HepG2 (cell line): ENCODE results near the gene C1orf159. TPM values are rescaled to one million over a fixed set of nuclear protein-coding genes. Genes with fewer than 3 reads are reported as not detected.
A peak's percentile ranks its signal among the peaks of the same experiment; 100 is the strongest.

Experiments used
- ATAC-seq: fragments of 200-7000 bp; cut with Tn5 transposase; 3 replicates; pipeline ENCODE4 v1.9.1; 2020; ENCODE audit warnings: mild to moderate bottlenecking, moderate library complexity
- BruUV-seq: library from RNA; stranded (reverse); fragments of 400-500 nt; replicated peaks from 2 replicates; lab custom pipeline; 2021; lab: Mats Ljungman, UMichigan
- CTCF ChIA-PET: fragments of 300-600 bp; formaldehyde crosslinking; extraction: SDS; loops from one replicate; lab custom pipeline; 2021; ENCODE audit warnings: low total read pairs, inconsistent platforms, low intra/inter-chr PET ratio; lab: Yijun Ruan, JAX
- POLR2A ChIA-PET: fragments of 350-600 bp; sonication (Branson Sonifier 250); formaldehyde crosslinking; loops from one replicate; lab custom pipeline; 2020; ENCODE audit warnings: antibody characterized with exemption, inconsistent platforms; lab: Yijun Ruan, JAX
- DNase-seq: peaks from one replicate; pipeline ENCODE4 v3.0.0-alpha.2; 2015; ENCODE audit warnings: low spot score
- FAIRE-seq: peaks from 3 replicates; lab custom pipeline; 2011; peaks lifted over from hg19 to GRCh38; lab: Jason Lieb, UNC
- H2AFZ ChIP-seq: one replicate; pipeline ENCODE4 v1.6.1; 2011; ENCODE audit warnings: low read length, inconsistent platforms
- H3K27ac ChIP-seq: fragments of 300-600 bp; 3 replicates; pipeline ENCODE4 v1.8.0; 2011; ENCODE audit warnings: mixed run types, mild to moderate bottlenecking, mixed read lengths, low read length, inconsistent platforms; ENCODE audit not compliant: insufficient read depth; ENCODE audit errors: extremely low read length
- H3K27me3 ChIP-seq, 2 experiments: fragments of 200-600 bp in 1 of 2; 2 replicates in 1 of 2; 3 replicates in 1 of 2; pipeline versions ENCODE4 v1.6.0 to v1.8.0; 2011; ENCODE audit warnings: low read length in 2 of 2, mild to moderate bottlenecking in 2 of 2, moderate library complexity in 2 of 2, inconsistent platforms in 1 of 2; ENCODE audit not compliant: insufficient read depth in 2 of 2, control insufficient read depth in 1 of 2
- H3K36me3 ChIP-seq, 2 experiments: fragments of 200-600 bp in 1 of 2; replicated peaks in 1 of 2; 2 replicates in 1 of 2; 3 replicates in 1 of 2; pipeline versions ENCODE4 v1.5.1 to v1.8.0; 2011; ENCODE audit warnings: low read length in 2 of 2, inconsistent platforms in 1 of 2; ENCODE audit not compliant: insufficient read depth in 2 of 2, control insufficient read depth in 1 of 2
- H3K4me1 ChIP-seq: 2 replicates; pipeline ENCODE4 v1.5.1; 2012; ENCODE audit warnings: low read length, inconsistent platforms; ENCODE audit not compliant: insufficient read depth
- H3K4me2 ChIP-seq: 2 replicates; pipeline ENCODE4 v1.6.0; 2011; ENCODE audit warnings: low read depth, low read length, inconsistent platforms
- H3K4me3 ChIP-seq, 3 experiments: fragments of 200-600 bp in 1 of 3; sonication (generic), shearing (Covaris generic) in 1 of 3; replicated peaks in 1 of 3; 2 replicates each; pipeline ENCODE4 v1.5.1; 2011 to 2016; ENCODE audit warnings: low read length in 3 of 3, inconsistent platforms in 2 of 3, low read depth in 2 of 3, mild to moderate bottlenecking in 2 of 3, control low read depth in 1 of 3, mixed read lengths in 1 of 3; ENCODE audit not compliant: insufficient read depth in 1 of 3
- H3K79me2 ChIP-seq: one replicate; pipeline ENCODE4 v1.6.1; 2011; ENCODE audit warnings: low read length, inconsistent platforms; ENCODE audit not compliant: insufficient read depth
- H3K9ac ChIP-seq: 2 replicates; pipeline ENCODE4 v1.6.0; 2011; ENCODE audit warnings: mild to moderate bottlenecking, low read depth, low read length, inconsistent platforms; ENCODE audit not compliant: insufficient read depth
- H3K9me3 ChIP-seq: 2 replicates; pipeline ENCODE4 v1.5.1; 2012; ENCODE audit warnings: mild to moderate bottlenecking, low read length
- H4K20me1 ChIP-seq: 2 replicates; pipeline ENCODE4 v1.6.0; 2011; ENCODE audit warnings: inconsistent platforms, mild to moderate bottlenecking, low read length, moderate library complexity; ENCODE audit not compliant: insufficient read depth
- AFF4 ChIP-seq: sonication (generic); formaldehyde crosslinking; IDR thresholded peaks from 2 replicates; pipeline ENCODE4 v1.4.0; 2020; ENCODE audit warnings: missing genetic modification reagents
- AGO2 ChIP-seq: fragments of 200-400 bp; formaldehyde crosslinking; optimal IDR thresholded peaks from 2 replicates; pipeline ENCODE3; 2017; ENCODE audit warnings: mild to moderate bottlenecking, low read depth, low read length, moderate library complexity
- CBX2 ChIP-seq, 2 experiments: fragments of 200-600 bp in 1 of 2; sonication (generic); formaldehyde crosslinking in 1 of 2; IDR thresholded peaks; 2 replicates each; pipeline versions ENCODE4 v1.7.0 to v1.8.1; 2018 to 2022; ENCODE audit warnings: low read depth in 2 of 2, low read length in 1 of 2, mild to moderate bottlenecking in 1 of 2, missing genetic modification reagents in 1 of 2
- EED ChIP-seq: sonication (generic); formaldehyde crosslinking; IDR thresholded peaks from 2 replicates; pipeline ENCODE4 v1.5.0; 2020; ENCODE audit warnings: mild to moderate bottlenecking, missing genetic modification reagents
- HNRNPLL ChIP-seq: fragments of 200-400 bp; formaldehyde crosslinking; IDR thresholded peaks from 2 replicates; pipeline ENCODE4 v1.6.1; 2017; ENCODE audit warnings: mild to moderate bottlenecking, low read depth, low read length; ENCODE audit not compliant: poor library complexity, severe bottlenecking
- NCOA5 ChIP-seq: sonication (generic); formaldehyde crosslinking; IDR thresholded peaks from 2 replicates; pipeline ENCODE4 v1.4.0; 2020; ENCODE audit warnings: missing genetic modification reagents
- NFKB2 ChIP-seq: sonication (generic); formaldehyde crosslinking; IDR thresholded peaks from 2 replicates; pipeline ENCODE4 v1.4.0; 2020; ENCODE audit warnings: missing genetic modification reagents, borderline replicate concordance
- PHF5A ChIP-seq: IDR thresholded peaks from one replicate; pipeline ENCODE4 v1.6.1; 2018; ENCODE audit warnings: low read depth, missing genetic modification reagents; ENCODE audit not compliant: unreplicated experiment
- TARDBP ChIP-seq: sonication (generic); formaldehyde crosslinking; IDR thresholded peaks from 2 replicates; pipeline ENCODE4 v1.8.0; 2022; ENCODE audit warnings: mild to moderate bottlenecking, missing genetic modification reagents
- ZBTB42 ChIP-seq: sonication (generic); formaldehyde crosslinking; IDR thresholded peaks from 2 replicates; pipeline ENCODE4 v1.5.0; 2020; ENCODE audit warnings: mild to moderate bottlenecking, missing genetic modification reagents
- ZNF263 ChIP-seq: sonication (generic); formaldehyde crosslinking; IDR thresholded peaks from 2 replicates; pipeline ENCODE4 v1.4.0; 2020; ENCODE audit warnings: missing genetic modification reagents
- ZNF367 ChIP-seq: sonication (generic); formaldehyde crosslinking; IDR thresholded peaks from 2 replicates; pipeline ENCODE4 v1.4.0; 2020; ENCODE audit warnings: missing genetic modification reagents, borderline replicate concordance
- ZSCAN5A ChIP-seq: sonication (generic); formaldehyde crosslinking; IDR thresholded peaks from 2 replicates; pipeline ENCODE4 v1.8.0; 2022; ENCODE audit warnings: mild to moderate bottlenecking, missing genetic modification reagents, borderline replicate concordance
- WGBS: methylation state at CpG from one replicate; pipeline ENCODE4 v1.1.6; 2017; ENCODE audit warnings: low lambda C conversion rate; 5-methylcytosine and 5-hydroxymethylcytosine counted together
- in situ Hi-C: cut with HindIII; loops from 2 replicates; pipeline ENCODE4 v1.10.0; 2017; ENCODE audit warnings: low pct_unique_long_range_greater_than_20kb; ENCODE audit not compliant: extremely low pct_ligation_motif_present
- intact Hi-C: fragments of 100-400 bp; cut with micrococcal nuclease; formaldehyde crosslinking; loops from one replicate; pipeline ENCODE4 v1.10.0; 2022; ENCODE audit not compliant: unreplicated experiment
- polyA plus RNA-seq, 8 experiments: library from polyadenylated mRNA; depleted of rRNA in 3 of 8; stranded (reverse) in 7 of 8; unstranded in 1 of 8; fragments of >200 nt; fragmentation: Illumina TruSeq in 4 of 8; extraction: Trizol in 4 of 8; gene quantifications; 2 replicates each; pipeline versions ENCODE4 v1.2.1 to v1.2.3, GENCODE V29; 2011 to 2016; ENCODE audit warnings: low read depth in 4 of 8, missing spikeins in 1 of 8, mixed read lengths in 1 of 8; ENCODE audit not compliant: insufficient read depth in 1 of 8
- total RNA-seq, 5 experiments: library from RNA; depleted of rRNA; stranded (reverse); fragments of >200 nt; fragmentation: Illumina TruSeq; extraction: Trizol; gene quantifications; 2 replicates each; pipeline ENCODE4 v1.2.3, GENCODE V29; 2016; ENCODE audit warnings: low read depth in 1 of 5

Gene C1orf159
- total and polyA plus RNA-seq, 2 of the 13 experiments (the other 11 are each of a cell fraction or from before 2014, with no cell fraction given), result 3.8 to 6.7 TPM

GRCh38 chr1:1055841-1056736, 59.8 kb downstream of the C1orf159 start:
- Histone ChIP-seq H4K20me1 (no peaks in the 10 kb centered on the region), H3K27ac (no peak overlapping the region), H3K79me2 (no peaks in the 10 kb centered on the region), H3K4me3 (no peak overlapping the region), H3K27me3 (no peaks in the 10 kb centered on the region), H3K36me3 (peaks cover 29 to 30% of the 10 kb centered on the region in 2 experiments; a peak in 4 of 5 replicates), H3K9ac (no peak overlapping the region), H3K4me1 (peaks cover 20% of the 10 kb centered on the region), H3K9me3 (no peaks in the 10 kb centered on the region), H3K4me2 (no peak overlapping the region), H2AFZ (no peak overlapping the region)
- ATAC-seq, result no peak
- ChIA-PET CTCF (no interaction called here), POLR2A (no interaction called here)
- intact Hi-C loops, result loop anchor here (5.0 kb wide), 1 partner anchor 44 kb away; the partner anchor contains the start of gene ISG15
- no TSS peak for BruUV-seq
- no peak for FAIRE-seq
- 94% methylated on average over 41 of the region's 50 CpGs for WGBS
- in situ Hi-C loops, result loop anchor here (5.0 kb wide), 1 partner anchor 34 kb away; the partner anchor contains the start of gene AGRN
- no peak for DNase-seq
- TF ChIP-seq AGO2 (peak; percentile 95), ZNF263 (CRISPR knock-in tag) (peak; percentile 75), NCOA5 (no peak), EED (CRISPR knock-in tag) (no peak), NFKB2 (CRISPR knock-in tag) (no peak), ZSCAN5A (CRISPR knock-in tag) (no peak), ZNF367 (CRISPR knock-in tag) (no peak), TARDBP (0 out of 2 replicates have a peak, but pooled peaks have one; percentile 73), CBX2 (IDR thresholded peaks at IDR 0.05; ENCODE audit: low read depth, low read length) (no peak), CBX2 (CRISPR knock-in tag; IDR thresholded peaks at IDR 0.05; ENCODE audit: low read depth) (no peak), HNRNPLL (peak; percentile 26), ZBTB42 (CRISPR knock-in tag) (no peak), AFF4 (no peak), PHF5A (CRISPR knock-in tag) (no peak)
